HG03196 (cell line): Measurements from ENCODE around the gene DLD.
"Not testable (repeated sequence)": the region's sequence is repeated elsewhere in the genome, so short reads cannot be mapped to it uniquely, and the experiment has no call there.

Experiments
- ATAC-seq: cut with Tn5 transposase; IDR thresholded peaks from one replicate; pipeline ENCODE4 v1.9.1; 2021; ENCODE audit not compliant: unreplicated experiment

Gene DLD

GRCh38 chr7:107939573-107940489 is 48.8 kb downstream of the DLD start:
- no peak for ATAC-seq

- no peak for ATAC-seq
Measured at GRCh38 chr7:107940951-107941350, 50.0 kb downstream of the DLD start.

- ATAC-seq: no peak
Measured at GRCh38 chr7:107943018-107943417, 52.0 kb downstream of the DLD start.

- no peak for ATAC-seq
Measured at GRCh38 chr7:107944411-107945169, 53.6 kb downstream of the DLD start.

GRCh38 chr7:107945332-107945731 is 54.3 kb downstream of the DLD start:
- no peak for ATAC-seq

GRCh38 chr7:107946451-107946850 is 55.5 kb downstream of the DLD start:
- ATAC-seq: no peak

- ATAC-seq: no peak
Measured at GRCh38 chr7:107946881-107947280, 55.9 kb downstream of the DLD start.

GRCh38 chr7:107948645-107949442 is 57.9 kb downstream of the DLD start:
- ATAC-seq: no peak

- no peak for ATAC-seq
Measured at GRCh38 chr7:107949443-107949935, 58.5 kb downstream of the DLD start.

- ATAC-seq: no peak
Measured at GRCh38 chr7:107951172-107951787, 60.3 kb downstream of the DLD start.

- no peak for ATAC-seq
Measured at GRCh38 chr7:107951896-107952295, 60.9 kb downstream of the DLD start.

- ATAC-seq: no peak
Measured at GRCh38 chr7:107953265-107953923, 62.4 kb downstream of the DLD start.

GRCh38 chr7:107953924-107954303 is 62.9 kb downstream of the DLD start:
- no peak for ATAC-seq

- ATAC-seq: no peak
Measured at GRCh38 chr7:107955394-107955793, 64.4 kb downstream of the DLD start.

- not testable (repeated sequence) for ATAC-seq
Measured at GRCh38 chr7:107956950-107957349, 66.0 kb downstream of the DLD start.

GRCh38 chr7:107957436-107957835 is 66.5 kb downstream of the DLD start:
- no peak for ATAC-seq

- ATAC-seq: no peak
Measured at GRCh38 chr7:107958764-107959526, 68.0 kb downstream of the DLD start.

GRCh38 chr7:107959527-107959898 is 68.5 kb downstream of the DLD start:
- ATAC-seq: no peak

- ATAC-seq: no peak
Measured at GRCh38 chr7:107960272-107960671, 69.3 kb downstream of the DLD start.
